ENCODE results near the gene TMEM95. TPM values are rescaled to one million over a fixed set of nuclear protein-coding genes. Genes with fewer than 3 reads are reported as not detected.

Gene TMEM95
- total RNA-seq, 6 experiments from 2014 or later = not detected

Other genes with a start within 250 kb of the TMEM95 start
- not detected for gene ASGR2, start 240.3 kb upstream of the TMEM95 start, total RNA-seq (2021; fragmentation: NEBNext Ultra II Directional; extraction: Animal tissue kit (Norgen Biotek cat#: 25700))
- 1 to 10 TPM in 2 of 6 experiments, under 1 TPM in 4; 0.71 to 1.4 (median 0.83) TPM for gene ASGR1, start 175.8 kb upstream of the TMEM95 start, total RNA-seq (2021; fragmentation: NEBNext Ultra II Directional; extraction: Animal tissue kit (Norgen Biotek cat#: 25700))
- gene DLG4, start 135.3 kb upstream of the TMEM95 start, total RNA-seq (2021; fragmentation: NEBNext Ultra II Directional; extraction: Animal tissue kit (Norgen Biotek cat#: 25700)) = 10 to 100 TPM; 27.8 to 34.3 (median 28.1) TPM
- 100 to 1,000 TPM; 378 to 463 (median 405) TPM for gene ACADVL, start 135.2 kb upstream of the TMEM95 start, total RNA-seq (2021; fragmentation: NEBNext Ultra II Directional; extraction: Animal tissue kit (Norgen Biotek cat#: 25700))
- 10 to 100 TPM; 24.9 to 29.1 (median 27.0) TPM for gene DVL2, start 120.6 kb upstream of the TMEM95 start, total RNA-seq (2021; fragmentation: NEBNext Ultra II Directional; extraction: Animal tissue kit (Norgen Biotek cat#: 25700))
- 10 to 100 TPM; 57.0 to 75.0 (median 68.2) TPM for gene PHF23, start 115.7 kb upstream of the TMEM95 start, total RNA-seq (2021; fragmentation: NEBNext Ultra II Directional; extraction: Animal tissue kit (Norgen Biotek cat#: 25700))
- 100 to 1,000 TPM; 399 to 470 (median 426) TPM for gene GABARAP, start 112.7 kb upstream of the TMEM95 start, total RNA-seq (2021; fragmentation: NEBNext Ultra II Directional; extraction: Animal tissue kit (Norgen Biotek cat#: 25700))
- 100 to 1,000 TPM; 127 to 168 (median 146) TPM for gene CTDNEP1, start 103.4 kb upstream of the TMEM95 start, total RNA-seq (2021; fragmentation: NEBNext Ultra II Directional; extraction: Animal tissue kit (Norgen Biotek cat#: 25700))
- gene ELP5, start 102.9 kb upstream of the TMEM95 start, total RNA-seq (2021; fragmentation: NEBNext Ultra II Directional; extraction: Animal tissue kit (Norgen Biotek cat#: 25700)) = 10 to 100 TPM; 28.7 to 36.1 (median 34.0) TPM
- 1 to 10 TPM in 4 of 6 experiments, under 1 TPM in 2; 0.43 to 3.0 (median 1.7) TPM for gene CLDN7, start 92.7 kb upstream of the TMEM95 start, total RNA-seq (2021; fragmentation: NEBNext Ultra II Directional; extraction: Animal tissue kit (Norgen Biotek cat#: 25700))
- gene SLC2A4, start 73.4 kb upstream of the TMEM95 start, total RNA-seq (2021; fragmentation: NEBNext Ultra II Directional; extraction: Animal tissue kit (Norgen Biotek cat#: 25700)) = under 1 TPM in 5 of 6 experiments, not detected in 1; 0.07 to 0.09 (median 0.09) TPM
- gene YBX2, start 60.5 kb upstream of the TMEM95 start, total RNA-seq (2021; fragmentation: NEBNext Ultra II Directional; extraction: Animal tissue kit (Norgen Biotek cat#: 25700)) = not detected
- gene EIF5A, start 47.5 kb upstream of the TMEM95 start, total RNA-seq (2021; fragmentation: NEBNext Ultra II Directional; extraction: Animal tissue kit (Norgen Biotek cat#: 25700)) = 1,000 to 10,000 TPM; 1,011 to 1,116 (median 1,072) TPM
- gene GPS2, start 39.8 kb upstream of the TMEM95 start, total RNA-seq (2021; fragmentation: NEBNext Ultra II Directional; extraction: Animal tissue kit (Norgen Biotek cat#: 25700)) = 10 to 100 TPM; 34.7 to 45.2 (median 40.7) TPM
- 10 to 100 TPM; 18.7 to 24.6 (median 20.4) TPM for gene NEURL4, start 25.8 kb upstream of the TMEM95 start, total RNA-seq (2021; fragmentation: NEBNext Ultra II Directional; extraction: Animal tissue kit (Norgen Biotek cat#: 25700))
- gene ACAP1, start 18.6 kb upstream of the TMEM95 start, total RNA-seq (2021; fragmentation: NEBNext Ultra II Directional; extraction: Animal tissue kit (Norgen Biotek cat#: 25700)) = 1 to 10 TPM; 3.2 to 6.4 (median 4.9) TPM
- gene KCTD11, start 3.0 kb upstream of the TMEM95 start, total RNA-seq (2021; fragmentation: NEBNext Ultra II Directional; extraction: Animal tissue kit (Norgen Biotek cat#: 25700)) = 10 to 100 TPM; 11.2 to 14.5 (median 12.6) TPM
- gene TNK1, start 25.9 kb downstream of the TMEM95 start, total RNA-seq (2021; fragmentation: NEBNext Ultra II Directional; extraction: Animal tissue kit (Norgen Biotek cat#: 25700)) = under 1 TPM; 0.20 to 0.41 (median 0.26) TPM
- gene PLSCR3, start 39.4 kb downstream of the TMEM95 start, total RNA-seq (2021; fragmentation: NEBNext Ultra II Directional; extraction: Animal tissue kit (Norgen Biotek cat#: 25700)) = 100 to 1,000 TPM in 1 of 6 experiments, 10 to 100 TPM in 5; 85.6 to 114 (median 98.5) TPM
- gene TMEM256, start 48.9 kb downstream of the TMEM95 start, total RNA-seq (2021; fragmentation: NEBNext Ultra II Directional; extraction: Animal tissue kit (Norgen Biotek cat#: 25700)) = 10 to 100 TPM; 52.2 to 79.1 (median 72.3) TPM
- gene NLGN2, start 52.7 kb downstream of the TMEM95 start, total RNA-seq (2021; fragmentation: NEBNext Ultra II Directional; extraction: Animal tissue kit (Norgen Biotek cat#: 25700)) = 10 to 100 TPM; 41.3 to 57.3 (median 46.2) TPM
- not detected for gene SPEM1, start 65.2 kb downstream of the TMEM95 start, total RNA-seq (2021; fragmentation: NEBNext Ultra II Directional; extraction: Animal tissue kit (Norgen Biotek cat#: 25700))
- gene SPEM2, start 70.5 kb downstream of the TMEM95 start, total RNA-seq (2021; fragmentation: NEBNext Ultra II Directional; extraction: Animal tissue kit (Norgen Biotek cat#: 25700)) = not detected
- not detected for gene SPEM3, start 73.7 kb downstream of the TMEM95 start, total RNA-seq (2021; fragmentation: NEBNext Ultra II Directional; extraction: Animal tissue kit (Norgen Biotek cat#: 25700))
- 1 to 10 TPM; 2.2 to 2.9 (median 2.8) TPM for gene TMEM102, start 80.3 kb downstream of the TMEM95 start, total RNA-seq (2021; fragmentation: NEBNext Ultra II Directional; extraction: Animal tissue kit (Norgen Biotek cat#: 25700))
- gene FGF11, start 84.4 kb downstream of the TMEM95 start, total RNA-seq (2021; fragmentation: NEBNext Ultra II Directional; extraction: Animal tissue kit (Norgen Biotek cat#: 25700)) = under 1 TPM in 3 of 6 experiments, not detected in 3; 0.10 to 0.31 (median 0.24) TPM
- gene CHRNB1, start 89.9 kb downstream of the TMEM95 start, total RNA-seq (2021; fragmentation: NEBNext Ultra II Directional; extraction: Animal tissue kit (Norgen Biotek cat#: 25700)) = 1 to 10 TPM; 2.0 to 2.8 (median 2.4) TPM
- gene ZBTB4, start 124.5 kb downstream of the TMEM95 start, total RNA-seq (2021; fragmentation: NEBNext Ultra II Directional; extraction: Animal tissue kit (Norgen Biotek cat#: 25700)) = 10 to 100 TPM; 62.7 to 75.9 (median 68.6) TPM
- not detected for gene SLC35G6, start 126.3 kb downstream of the TMEM95 start, total RNA-seq (2021; fragmentation: NEBNext Ultra II Directional; extraction: Animal tissue kit (Norgen Biotek cat#: 25700))
- gene POLR2A, start 129.2 kb downstream of the TMEM95 start, total RNA-seq (2021; fragmentation: NEBNext Ultra II Directional; extraction: Animal tissue kit (Norgen Biotek cat#: 25700)) = 100 to 1,000 TPM; 111 to 127 (median 118) TPM
- 10 to 100 TPM; 22.0 to 28.3 (median 25.4) TPM for gene TNFSF12, start 193.9 kb downstream of the TMEM95 start, total RNA-seq (2021; fragmentation: NEBNext Ultra II Directional; extraction: Animal tissue kit (Norgen Biotek cat#: 25700))
- gene TNFSF13, start 203.6 kb downstream of the TMEM95 start, total RNA-seq (2021; fragmentation: NEBNext Ultra II Directional; extraction: Animal tissue kit (Norgen Biotek cat#: 25700)) = 1 to 10 TPM; 1.2 to 2.8 (median 1.5) TPM
- 10 to 100 TPM; 53.9 to 70.3 (median 60.3) TPM for gene SENP3, start 206.8 kb downstream of the TMEM95 start, total RNA-seq (2021; fragmentation: NEBNext Ultra II Directional; extraction: Animal tissue kit (Norgen Biotek cat#: 25700))
- 10 to 100 TPM; 46.6 to 71.7 (median 68.5) TPM for gene CD68, start 224.5 kb downstream of the TMEM95 start, total RNA-seq (2021; fragmentation: NEBNext Ultra II Directional; extraction: Animal tissue kit (Norgen Biotek cat#: 25700))
- 10 to 100 TPM; 59.2 to 91.2 (median 68.6) TPM for gene MPDU1, start 228.7 kb downstream of the TMEM95 start, total RNA-seq (2021; fragmentation: NEBNext Ultra II Directional; extraction: Animal tissue kit (Norgen Biotek cat#: 25700))
- gene SOX15, start 234.9 kb downstream of the TMEM95 start, total RNA-seq (2021; fragmentation: NEBNext Ultra II Directional; extraction: Animal tissue kit (Norgen Biotek cat#: 25700)) = 1 to 10 TPM in 1 of 6 experiments, under 1 TPM in 5; 0.62 to 1.0 (median 0.81) TPM